Panc1 (cell line): ENCODE data around the gene PNMA8A. TPM values are rescaled to one million over a fixed set of nuclear protein-coding genes. Genes with fewer than 3 reads are reported as not detected.

Experiments used
- ATAC-seq: fragments of 200-7000 bp; cut with Tn5 transposase; 2 replicates; pipeline ENCODE4 v1.9.1; 2020; ENCODE audit warnings: mild to moderate bottlenecking, moderate library complexity
- BruUV-seq: library from RNA; stranded (reverse); fragments of 400-500 nt; replicated peaks from 2 replicates; lab custom pipeline; 2021; lab: Mats Ljungman, UMichigan
- CTCF ChIA-PET: fragments of 300-600 bp; sonication (Branson Sonifier 250); formaldehyde crosslinking; loops from one replicate; lab custom pipeline; 2022; ENCODE audit warnings: antibody characterized with exemption; lab: Charles Lee
- POLR2A ChIA-PET: fragments of 300-600 bp; sonication (Branson Sonifier 250); formaldehyde crosslinking; loops from one replicate; lab custom pipeline; 2022; ENCODE audit warnings: antibody characterized with exemption; lab: Charles Lee
- DNase-seq: peaks from one replicate; pipeline ENCODE4 v3.0.0-alpha.2; 2010; ENCODE audit warnings: low read depth, low spot score
- H3K27ac ChIP-seq: 2 replicates; pipeline ENCODE4 v1.5.1; 2011; ENCODE audit warnings: mild to moderate bottlenecking, low read length, inconsistent platforms
- H3K27me3 ChIP-seq: fragments of 200-500 bp; sonication (Bioruptor generic); 2 replicates; pipeline ENCODE4 v1.6.0; 2014; ENCODE audit warnings: low read length, inconsistent platforms; ENCODE audit not compliant: control insufficient read depth, insufficient read depth
- H3K36me3 ChIP-seq: fragments of 200-500 bp; sonication (Bioruptor generic); 2 replicates; pipeline ENCODE4 v1.5.1; 2014; ENCODE audit warnings: inconsistent platforms, mild to moderate bottlenecking, low read length, moderate library complexity; ENCODE audit not compliant: control insufficient read depth, insufficient read depth
- H3K4me1 ChIP-seq: 2 replicates; pipeline ENCODE4 v1.5.1; 2011; ENCODE audit warnings: inconsistent platforms, mild to moderate bottlenecking, low read length, moderate library complexity; ENCODE audit not compliant: control insufficient read depth, insufficient read depth
- H3K4me3 ChIP-seq, 2 experiments: 2 replicates each; pipeline ENCODE4 v1.5.1; 2011 to 2012; ENCODE audit warnings: low read depth in 2 of 2, low read length in 2 of 2, mild to moderate bottlenecking in 2 of 2, inconsistent platforms in 1 of 2, moderate library complexity in 1 of 2
- H3K9me3 ChIP-seq: fragments of 200-500 bp; sonication (Bioruptor generic); 2 replicates; pipeline ENCODE4 v1.5.1; 2014; ENCODE audit warnings: low read depth, mild to moderate bottlenecking, inconsistent platforms, low read length, moderate library complexity; ENCODE audit not compliant: control insufficient read depth, insufficient read depth
- CTCF ChIP-seq: fragments of 450-650 bp; IDR thresholded peaks from 2 replicates; pipeline ENCODE4 v1.5.1; 2017; ENCODE audit warnings: mild to moderate bottlenecking
- POLR2AphosphoS5 ChIP-seq: IDR thresholded peaks from 2 replicates; pipeline ENCODE4 v1.6.1; 2012; ENCODE audit warnings: mild to moderate bottlenecking, low read depth, low read length, moderate library complexity
- REST ChIP-seq, 2 experiments: IDR thresholded peaks; 2 replicates each; pipeline ENCODE4 v1.6.1; 2011 to 2012; ENCODE audit warnings: low read depth in 2 of 2, control low read depth in 1 of 2, low read length in 1 of 2, mild to moderate bottlenecking in 1 of 2, moderate library complexity in 1 of 2; ENCODE audit not compliant: insufficient read depth in 1 of 2
- SIN3A ChIP-seq: IDR thresholded peaks from 2 replicates; pipeline ENCODE4 v1.6.1; 2012; ENCODE audit warnings: low read depth, mild to moderate bottlenecking, low read length, moderate library complexity, borderline replicate concordance; ENCODE audit not compliant: insufficient read depth
- TCF7L2 ChIP-seq: IDR thresholded peaks from 2 replicates; pipeline ENCODE4 v1.6.1; 2011; ENCODE audit warnings: mild to moderate bottlenecking, low read depth, low read length, inconsistent platforms
- in situ Hi-C: cut with HindIII; loops from 2 replicates; pipeline ENCODE4 v1.10.0; 2016; ENCODE audit warnings: low sequenced_read_pairs, low pct_unique_long_range_greater_than_20kb
- intact Hi-C: fragments of 100-400 bp; cut with micrococcal nuclease; formaldehyde crosslinking; loops from one replicate; pipeline ENCODE4 v1.10.0; 2022; ENCODE audit not compliant: unreplicated experiment
- total RNA-seq: library from RNA; stranded (reverse); gene quantifications from one replicate; pipeline ENCODE4 v1.2.1, GENCODE V29; 2021; ENCODE audit not compliant: unreplicated experiment

Gene PNMA8A
- total RNA-seq, 1 experiment from 2014 or later = not detected

DNA sequence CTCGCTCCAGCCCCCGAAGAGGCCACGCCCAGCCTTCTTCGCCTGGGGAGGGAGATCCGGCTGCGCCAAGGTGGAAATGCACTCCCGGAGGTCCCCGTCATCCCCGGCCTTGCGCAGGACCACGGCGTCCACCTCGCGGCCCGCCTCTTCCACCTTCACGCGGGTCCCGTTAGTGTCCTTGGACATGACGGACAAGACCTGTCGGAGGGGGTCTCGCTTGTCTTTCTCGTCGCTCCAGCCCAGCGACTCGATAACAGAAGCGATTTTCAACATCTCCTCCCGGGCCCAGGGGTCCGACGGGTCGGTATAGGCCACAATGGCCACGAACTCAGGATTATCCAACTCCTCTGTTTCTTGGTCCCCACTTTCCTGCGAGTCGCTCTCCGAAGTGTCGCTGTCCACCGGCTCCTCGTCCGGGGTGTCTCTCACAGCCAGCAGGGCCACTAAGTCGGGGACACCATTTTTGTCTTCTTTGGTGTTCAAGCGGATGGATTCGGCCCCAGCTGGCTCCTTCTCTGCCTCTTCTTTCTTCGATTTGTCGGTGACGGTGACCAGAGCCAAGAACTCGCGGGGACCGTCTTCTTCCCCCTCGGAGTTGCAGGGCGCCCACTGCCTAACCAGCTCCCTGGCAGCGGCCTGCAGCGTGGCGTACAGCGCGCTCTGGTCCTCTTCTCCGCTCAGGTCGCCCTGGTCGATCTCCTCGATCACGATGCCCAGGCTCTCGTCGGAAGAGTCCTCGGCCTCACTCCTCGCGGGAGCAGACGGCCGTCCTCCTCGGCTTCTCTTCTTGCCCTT lies 23.0 kb upstream of the PNMA8A start:
- no peak overlapping the region for H3K4me3 ChIP-seq
- POLR2A ChIA-PET = no interaction called here
- CTCF ChIA-PET = no interaction called here
- H3K27ac ChIP-seq = no peak overlapping the region
- H3K4me1 ChIP-seq = no peaks in the 10 kb centered on the region
- no peak for DNase-seq
- in situ Hi-C loops (no loop called here), intact Hi-C loops (no loop called here)
- H3K27me3 ChIP-seq = no peaks in the 10 kb centered on the region
- H3K36me3 ChIP-seq = no peaks in the 10 kb centered on the region
- ATAC-seq = no peak
- BruUV-seq = no TSS peak
- no peaks in the 10 kb centered on the region for H3K9me3 ChIP-seq
- TF ChIP-seq REST (IDR thresholded peaks at IDR 0.05; ENCODE audit: insufficient read depth in 1 of 2, low read depth in 2 of 2, low read length in 1 of 2) (no peak), CTCF (no peak), TCF7L2 (no peak), SIN3A (no peak), POLR2AphosphoS5 (no peak)

GRCh38 chr19:46493236-46494145 lies 22.1 kb upstream of the PNMA8A start:
- Histone ChIP-seq H3K27me3 (no peaks in the 10 kb centered on the region), H3K36me3 (no peaks in the 10 kb centered on the region), H3K9me3 (no peaks in the 10 kb centered on the region), H3K4me1 (no peaks in the 10 kb centered on the region), H3K27ac (no peak overlapping the region), H3K4me3 (no peak overlapping the region)
- DNase-seq = no peak
- TF ChIP-seq REST (IDR thresholded peaks at IDR 0.05; ENCODE audit: insufficient read depth in 1 of 2, low read depth in 2 of 2, low read length in 1 of 2) = no peak
- TF ChIP-seq SIN3A = no peak
- no peak for TF ChIP-seq CTCF
- TF ChIP-seq POLR2AphosphoS5 = no peak
- no peak for TF ChIP-seq TCF7L2
- ChIA-PET POLR2A (no interaction called here), CTCF (no interaction called here)
- ATAC-seq = no peak
- intact Hi-C loops = no loop called here
- no TSS peak for BruUV-seq
- in situ Hi-C loops = no loop called here
